ENCODE results near the gene CD6.

DNA sequence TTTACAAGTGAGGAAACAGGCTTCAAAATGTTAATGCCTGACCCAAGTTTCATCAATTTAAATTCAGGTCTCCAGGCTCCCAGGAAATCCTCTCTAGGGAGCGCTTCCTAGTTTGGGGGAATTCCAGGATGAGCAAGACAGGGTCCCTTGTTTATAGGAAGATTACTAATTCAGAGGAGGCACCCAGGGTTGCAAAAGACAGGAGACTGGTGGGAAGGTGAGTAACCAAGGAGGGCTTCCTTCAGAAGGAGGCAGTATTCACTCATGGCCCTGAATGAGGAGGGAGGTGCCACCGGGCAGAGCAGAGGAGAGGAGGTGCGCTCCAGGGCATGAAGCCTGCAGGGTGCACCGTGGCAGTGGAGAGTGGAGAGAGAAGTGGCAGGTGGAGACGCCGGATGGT, 45.6 kb upstream of the CD6 start:
- no peak for TF ChIP-seq CTCF (IDR thresholded peaks at IDR 0.05; ENCODE audit: insufficient read depth, low read depth, low read length)
- TF ChIP-seq EZH2 (IDR thresholded peaks at IDR 0.05; ENCODE audit: insufficient read depth, low read length), result no peak
